Activated T-helper 1 cell treated with anti-CD3 and anti-CD28 coated beads, Interleukin-2, amount 50 U/mL, for 16 hours (primary cell): Measurements from ENCODE around the gene TSEN34.

Source experiments
- DNase-seq, 2 donors: peaks; one replicate each; pipeline ENCODE4 v3.0.0-alpha.2; 2020; ENCODE audit warnings: low read depth in 1 of 2, low spot score in 1 of 2

TSEN34 gene

GRCh38 chr19:54191011-54191810, at the start of gene TSEN34:
TSEN34 (plus strand) TSS chr19:54191308; CDS start chr19:54191365, 57 bp downstream.
- peak; percentile 66 to 79 for DNase-seq

GRCh38 chr19:54141356-54141755, 49.8 kb upstream of the TSEN34 start:
- no peak for DNase-seq

- no peak for DNase-seq
Measured at GRCh38 chr19:54142166-54142780, 48.8 kb upstream of the TSEN34 start.

- DNase-seq: no peak
Measured at GRCh38 chr19:54145541-54146158, 45.5 kb upstream of the TSEN34 start.

GRCh38 chr19:54147676-54148075, 43.4 kb upstream of the TSEN34 start:
- DNase-seq: no peak

GRCh38 chr19:54148158-54148557, 43.0 kb upstream of the TSEN34 start:
- DNase-seq: no peak

- no peak for DNase-seq
Measured at GRCh38 chr19:54149021-54149812, 41.9 kb upstream of the TSEN34 start.

- no peak for DNase-seq
Measured at GRCh38 chr19:54151362-54152035, 39.6 kb upstream of the TSEN34 start.

GRCh38 chr19:54152267-54152666, 38.8 kb upstream of the TSEN34 start:
- DNase-seq: no peak

- no peak for DNase-seq
Measured at GRCh38 chr19:54152878-54153524, 38.1 kb upstream of the TSEN34 start.

- no peak for DNase-seq
Measured at GRCh38 chr19:54153731-54154326, 37.3 kb upstream of the TSEN34 start.

- DNase-seq: no peak
Measured at GRCh38 chr19:54154603-54155345, 36.3 kb upstream of the TSEN34 start.

GRCh38 chr19:54155694-54156093, 35.4 kb upstream of the TSEN34 start:
- no peak for DNase-seq

- no peak for DNase-seq
Measured at GRCh38 chr19:54156490-54156889, 34.6 kb upstream of the TSEN34 start.

GRCh38 chr19:54156953-54157352, 34.2 kb upstream of the TSEN34 start:
- no peak for DNase-seq

GRCh38 chr19:54158812-54159351, 32.2 kb upstream of the TSEN34 start:
- no peak for DNase-seq

GRCh38 chr19:54159352-54160181, 31.5 kb upstream of the TSEN34 start, which contains the start of gene LENG1:
LENG1 (minus strand) TSS chr19:54159721; CDS start chr19:54159695, 26 bp downstream.
- DNase-seq: peak; percentile 93 to 97
